ENCODE results near the gene GPR161.
A peak's percentile ranks its signal among the peaks of the same experiment; 100 is the strongest.

The GPR161 gene

GRCh38 chr1:168145184-168146159, 8.7 kb upstream of the GPR161 start:
- no peak overlapping the region for H3K27ac ChIP-seq (ENCODE audit: low read length)
- no peak overlapping the region for H3K9ac ChIP-seq (ENCODE audit: low read length)
- H3K9me3 ChIP-seq (ENCODE audit: control insufficient read depth, low read depth, low read length): no peaks in the 10 kb centered on the region
- H3K4me1 ChIP-seq (ENCODE audit: control insufficient read depth, low read depth, low read length): peaks cover 3% of the 10 kb centered on the region
- H3K36me3 ChIP-seq (ENCODE audit: control insufficient read depth, low read depth, low read length): no peaks in the 10 kb centered on the region
- H3K4me3 ChIP-seq (ENCODE audit: low read length): no peak overlapping the region
- H3K27me3 ChIP-seq (ENCODE audit: control insufficient read depth, insufficient read depth, low read length): no peaks in the 10 kb centered on the region

- Histone ChIP-seq H3K9me3 (ENCODE audit: control insufficient read depth, low read depth, low read length) (no peaks in the 10 kb centered on the region), H3K27ac (ENCODE audit: low read length) (no peak overlapping the region), H3K27me3 (ENCODE audit: control insufficient read depth, insufficient read depth, low read length) (peaks cover 16% of the 10 kb centered on the region), H3K4me1 (ENCODE audit: control insufficient read depth, low read depth, low read length) (peaks cover 9% of the 10 kb centered on the region), H3K4me3 (ENCODE audit: low read length) (no peak overlapping the region), H3K36me3 (ENCODE audit: control insufficient read depth, low read depth, low read length) (no peaks in the 10 kb centered on the region), H3K9ac (ENCODE audit: low read length) (no peak overlapping the region)
Measured at GRCh38 chr1:168141871-168142385, 5.2 kb upstream of the GPR161 start.

- Histone ChIP-seq H3K27me3 (ENCODE audit: control insufficient read depth, insufficient read depth, low read length) (peaks cover 31% of the 10 kb centered on the region), H3K27ac (ENCODE audit: low read length) (no peak overlapping the region), H3K4me1 (ENCODE audit: control insufficient read depth, low read depth, low read length) (peaks cover 12% of the 10 kb centered on the region), H3K9ac (ENCODE audit: low read length) (no peak overlapping the region), H3K4me3 (ENCODE audit: low read length) (no peak overlapping the region), H3K9me3 (ENCODE audit: control insufficient read depth, low read depth, low read length) (no peaks in the 10 kb centered on the region), H3K36me3 (ENCODE audit: control insufficient read depth, low read depth, low read length) (no peaks in the 10 kb centered on the region)
Measured at GRCh38 chr1:168139070-168139469, 2.3 kb upstream of the GPR161 start.

- Histone ChIP-seq H3K9ac (ENCODE audit: low read length) (no peak overlapping the region), H3K27me3 (ENCODE audit: control insufficient read depth, insufficient read depth, low read length) (peaks cover 31% of the 10 kb centered on the region), H3K4me1 (ENCODE audit: control insufficient read depth, low read depth, low read length) (peaks cover 12% of the 10 kb centered on the region), H3K9me3 (ENCODE audit: control insufficient read depth, low read depth, low read length) (no peaks in the 10 kb centered on the region), H3K36me3 (ENCODE audit: control insufficient read depth, low read depth, low read length) (no peaks in the 10 kb centered on the region), H3K27ac (ENCODE audit: low read length) (no peak overlapping the region), H3K4me3 (ENCODE audit: low read length) (no peak overlapping the region)
Measured at GRCh38 chr1:168138134-168138533, 1.4 kb upstream of the GPR161 start.

- H3K9ac ChIP-seq (ENCODE audit: low read length): peak overlapping the region; percentile 78
- peaks cover 12% of the 10 kb centered on the region for H3K4me1 ChIP-seq (ENCODE audit: control insufficient read depth, low read depth, low read length)
- no peaks in the 10 kb centered on the region for H3K36me3 ChIP-seq (ENCODE audit: control insufficient read depth, low read depth, low read length)
- H3K9me3 ChIP-seq (ENCODE audit: control insufficient read depth, low read depth, low read length): no peaks in the 10 kb centered on the region
- H3K27me3 ChIP-seq (ENCODE audit: control insufficient read depth, insufficient read depth, low read length): peaks cover 31% of the 10 kb centered on the region
- peak overlapping the region; percentile 95 for H3K4me3 ChIP-seq (ENCODE audit: low read length)
- H3K27ac ChIP-seq (ENCODE audit: low read length): no peak overlapping the region
Measured at GRCh38 chr1:168137515-168137821, 738 bp upstream of the GPR161 start.

- Histone ChIP-seq H3K9ac (ENCODE audit: low read length) (peak overlapping the region; percentile 64), H3K27ac (ENCODE audit: low read length) (no peak overlapping the region), H3K27me3 (ENCODE audit: control insufficient read depth, insufficient read depth, low read length) (peaks cover 31% of the 10 kb centered on the region)
Measured at GRCh38 chr1:168135921-168136708, 615 bp downstream of the GPR161 start.

GRCh38 chr1:168135116-168135920, 1.4 kb downstream of the GPR161 start:
- H3K4me1 ChIP-seq (ENCODE audit: control insufficient read depth, low read depth, low read length): peaks cover 17% of the 10 kb centered on the region
- no peak overlapping the region for H3K27ac ChIP-seq (ENCODE audit: low read length)
- H3K36me3 ChIP-seq (ENCODE audit: control insufficient read depth, low read depth, low read length): no peaks in the 10 kb centered on the region
- peak overlapping the region; percentile 64 for H3K9ac ChIP-seq (ENCODE audit: low read length)
- H3K27me3 ChIP-seq (ENCODE audit: control insufficient read depth, insufficient read depth, low read length): peaks cover 31% of the 10 kb centered on the region
- H3K9me3 ChIP-seq (ENCODE audit: control insufficient read depth, low read depth, low read length): no peaks in the 10 kb centered on the region
- peak overlapping the region; percentile 82 for H3K4me3 ChIP-seq (ENCODE audit: low read length)

More at GRCh38 chr1:168135921-168136708, 615 bp downstream of the GPR161 start:
- H3K4me3 ChIP-seq (ENCODE audit: low read length): peak overlapping the region; percentile 82
- H3K9me3 ChIP-seq (ENCODE audit: control insufficient read depth, low read depth, low read length): no peaks in the 10 kb centered on the region
- peaks cover 15% of the 10 kb centered on the region for H3K4me1 ChIP-seq (ENCODE audit: control insufficient read depth, low read depth, low read length)
- no peaks in the 10 kb centered on the region for H3K36me3 ChIP-seq (ENCODE audit: control insufficient read depth, low read depth, low read length)

- peaks cover 31% of the 10 kb centered on the region for H3K27me3 ChIP-seq (ENCODE audit: control insufficient read depth, insufficient read depth, low read length)
- H3K27ac ChIP-seq (ENCODE audit: low read length): no peak overlapping the region
- H3K9me3 ChIP-seq (ENCODE audit: control insufficient read depth, low read depth, low read length): no peaks in the 10 kb centered on the region
- no peaks in the 10 kb centered on the region for H3K36me3 ChIP-seq (ENCODE audit: control insufficient read depth, low read depth, low read length)
- H3K9ac ChIP-seq (ENCODE audit: low read length): no peak overlapping the region
- H3K4me3 ChIP-seq (ENCODE audit: low read length): no peak overlapping the region
- peaks cover 17% of the 10 kb centered on the region for H3K4me1 ChIP-seq (ENCODE audit: control insufficient read depth, low read depth, low read length)
Measured at GRCh38 chr1:168134642-168135041, 2.1 kb downstream of the GPR161 start.

GRCh38 chr1:168134132-168134531, 2.6 kb downstream of the GPR161 start:
- Histone ChIP-seq H3K9ac (ENCODE audit: low read length) (no peak overlapping the region), H3K27me3 (ENCODE audit: control insufficient read depth, insufficient read depth, low read length) (peaks cover 31% of the 10 kb centered on the region), H3K27ac (ENCODE audit: low read length) (no peak overlapping the region), H3K9me3 (ENCODE audit: control insufficient read depth, low read depth, low read length) (no peaks in the 10 kb centered on the region), H3K36me3 (ENCODE audit: control insufficient read depth, low read depth, low read length) (no peaks in the 10 kb centered on the region), H3K4me1 (ENCODE audit: control insufficient read depth, low read depth, low read length) (peaks cover 17% of the 10 kb centered on the region), H3K4me3 (ENCODE audit: low read length) (no peak overlapping the region)

- Histone ChIP-seq H3K4me1 (ENCODE audit: control insufficient read depth, low read depth, low read length) (peaks cover 5% of the 10 kb centered on the region), H3K9ac (ENCODE audit: low read length) (no peak overlapping the region), H3K9me3 (ENCODE audit: control insufficient read depth, low read depth, low read length) (no peaks in the 10 kb centered on the region), H3K4me3 (ENCODE audit: low read length) (no peak overlapping the region), H3K36me3 (ENCODE audit: control insufficient read depth, low read depth, low read length) (no peaks in the 10 kb centered on the region), H3K27ac (ENCODE audit: low read length) (no peak overlapping the region), H3K27me3 (ENCODE audit: control insufficient read depth, insufficient read depth, low read length) (peaks cover 4% of the 10 kb centered on the region)
Measured at GRCh38 chr1:168129933-168130332, 6.8 kb downstream of the GPR161 start.

- Histone ChIP-seq H3K27ac (ENCODE audit: low read length) (no peak overlapping the region), H3K4me1 (ENCODE audit: control insufficient read depth, low read depth, low read length) (peaks cover 5% of the 10 kb centered on the region), H3K9me3 (ENCODE audit: control insufficient read depth, low read depth, low read length) (no peaks in the 10 kb centered on the region), H3K9ac (ENCODE audit: low read length) (no peak overlapping the region), H3K27me3 (ENCODE audit: control insufficient read depth, insufficient read depth, low read length) (no peaks in the 10 kb centered on the region), H3K4me3 (ENCODE audit: low read length) (no peak overlapping the region), H3K36me3 (ENCODE audit: control insufficient read depth, low read depth, low read length) (no peaks in the 10 kb centered on the region)
Measured at GRCh38 chr1:168127503-168127902, 9.2 kb downstream of the GPR161 start.
